Fibroblast of pulmonary artery (primary cell): ENCODE data around the gene UBE2G2.
A peak's percentile ranks its signal among the peaks of the same experiment; 100 is the strongest.

ENCODE experiments used
- DNase-seq: peaks from one replicate; pipeline ENCODE4 v3.0.0-alpha.2; 2010; ENCODE audit warnings: low read depth
- H3K4me3 ChIP-seq: replicated peaks from 2 replicates; pipeline ENCODE4 v1.5.1; 2011; ENCODE audit warnings: low read depth, mild to moderate bottlenecking, control low read depth, low read length, moderate library complexity
- TF ChIP-seq, protein P1 (sequence below): IDR thresholded peaks from 2 replicates; pipeline ENCODE4 v1.5.1; 2011; ENCODE audit warnings: mild to moderate bottlenecking, control low read depth, low read length, inconsistent platforms; ENCODE audit errors: missing control alignments

Gene UBE2G2

DNA sequence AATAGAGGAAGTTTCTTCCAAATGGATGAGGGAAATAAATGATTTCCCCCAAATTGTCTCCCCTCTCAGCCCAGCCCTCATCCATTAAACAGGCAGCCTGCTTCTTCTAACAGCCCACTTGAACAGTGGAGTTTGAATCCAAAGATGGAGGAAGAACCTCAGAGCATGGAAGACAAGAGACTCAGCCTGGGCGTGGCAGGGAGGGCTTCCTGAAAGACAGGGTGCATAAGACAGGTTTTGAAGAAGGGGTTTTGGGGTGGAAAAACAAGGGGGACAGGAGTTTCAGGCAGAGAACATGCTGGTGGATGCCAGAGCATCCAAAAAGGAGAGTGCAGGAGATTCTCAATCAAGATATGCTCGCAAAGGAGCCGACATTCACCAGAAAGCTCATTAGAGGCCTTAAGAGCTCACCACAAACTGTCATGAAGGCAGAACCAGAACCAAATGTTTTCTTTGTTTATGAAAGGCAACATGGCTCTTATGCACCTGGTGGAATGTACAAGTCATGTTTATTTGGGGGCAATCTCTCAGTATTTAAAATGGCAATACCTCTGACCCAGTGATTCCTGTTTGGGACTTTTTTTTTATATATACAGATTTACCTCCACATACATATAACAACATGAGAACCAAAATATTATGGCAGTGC is 63.8 kb downstream of the UBE2G2 start:
- peak; percentile 38 for DNase-seq
- TF ChIP-seq, protein P1, sequence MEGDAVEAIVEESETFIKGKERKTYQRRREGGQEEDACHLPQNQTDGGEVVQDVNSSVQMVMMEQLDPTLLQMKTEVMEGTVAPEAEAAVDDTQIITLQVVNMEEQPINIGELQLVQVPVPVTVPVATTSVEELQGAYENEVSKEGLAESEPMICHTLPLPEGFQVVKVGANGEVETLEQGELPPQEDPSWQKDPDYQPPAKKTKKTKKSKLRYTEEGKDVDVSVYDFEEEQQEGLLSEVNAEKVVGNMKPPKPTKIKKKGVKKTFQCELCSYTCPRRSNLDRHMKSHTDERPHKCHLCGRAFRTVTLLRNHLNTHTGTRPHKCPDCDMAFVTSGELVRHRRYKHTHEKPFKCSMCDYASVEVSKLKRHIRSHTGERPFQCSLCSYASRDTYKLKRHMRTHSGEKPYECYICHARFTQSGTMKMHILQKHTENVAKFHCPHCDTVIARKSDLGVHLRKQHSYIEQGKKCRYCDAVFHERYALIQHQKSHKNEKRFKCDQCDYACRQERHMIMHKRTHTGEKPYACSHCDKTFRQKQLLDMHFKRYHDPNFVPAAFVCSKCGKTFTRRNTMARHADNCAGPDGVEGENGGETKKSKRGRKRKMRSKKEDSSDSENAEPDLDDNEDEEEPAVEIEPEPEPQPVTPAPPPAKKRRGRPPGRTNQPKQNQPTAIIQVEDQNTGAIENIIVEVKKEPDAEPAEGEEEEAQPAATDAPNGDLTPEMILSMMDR: no peak
- no peak overlapping the region for H3K4me3 ChIP-seq

DNA sequence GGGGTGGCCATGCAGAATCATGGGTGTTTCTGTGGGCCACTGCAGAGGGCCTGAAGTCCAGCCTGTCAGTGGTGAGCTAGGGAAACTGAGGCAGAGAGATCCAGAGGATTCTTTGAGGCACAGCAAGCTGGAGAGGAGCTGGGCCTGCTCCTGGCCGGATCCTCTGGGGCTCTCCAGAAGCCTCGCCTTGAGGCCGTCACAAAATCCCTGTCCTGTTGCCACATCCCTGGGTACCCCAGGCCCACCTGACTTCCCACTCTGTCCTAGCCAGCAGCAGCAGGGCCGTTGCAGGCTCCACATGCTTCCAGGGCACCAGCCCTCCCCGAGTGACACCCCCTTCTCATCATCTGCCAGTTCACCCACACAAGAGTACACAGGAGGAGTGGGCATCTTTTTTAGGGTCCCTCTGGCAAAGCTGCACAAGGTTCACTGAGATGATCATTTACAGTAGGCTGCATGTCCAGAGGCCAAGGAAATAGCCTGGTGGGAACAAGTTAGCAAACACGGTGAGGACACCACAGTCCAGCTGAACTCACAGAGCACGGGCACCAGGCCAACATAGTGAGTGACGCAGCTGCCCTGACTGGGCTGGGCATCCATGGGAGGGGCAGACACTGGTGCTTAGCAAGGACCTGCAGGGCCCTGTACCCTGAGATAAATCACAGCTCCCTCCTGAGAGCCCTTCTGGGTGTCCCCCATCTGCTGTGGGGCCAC is 65.2 kb downstream of the UBE2G2 start:
- no peak for DNase-seq
- TF ChIP-seq, protein P1: no peak
- H3K4me3 ChIP-seq: no peak overlapping the region

DNA sequence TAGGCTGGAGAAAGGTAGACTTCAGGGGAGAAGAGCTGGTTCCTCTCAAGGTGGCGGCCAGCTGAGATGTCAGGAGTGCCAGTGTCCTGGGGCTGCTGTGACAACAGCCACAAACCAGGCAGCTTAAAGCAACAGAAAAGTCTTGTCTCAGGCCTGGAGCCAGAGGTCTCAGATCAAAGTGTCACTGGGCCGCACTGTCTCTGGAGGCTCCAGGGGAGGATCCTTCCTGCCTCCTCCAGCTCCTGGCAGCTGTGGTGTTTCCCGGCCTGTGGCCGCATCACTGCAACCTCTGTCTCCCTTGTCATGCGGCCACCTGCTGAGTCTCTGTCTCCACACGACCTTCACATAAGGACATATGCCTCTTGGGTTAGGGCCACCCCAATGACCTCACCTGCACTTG is 65.8 kb downstream of the UBE2G2 start:
- TF ChIP-seq, protein P1: no peak
- no peak overlapping the region for H3K4me3 ChIP-seq
- no peak for DNase-seq

DNA sequence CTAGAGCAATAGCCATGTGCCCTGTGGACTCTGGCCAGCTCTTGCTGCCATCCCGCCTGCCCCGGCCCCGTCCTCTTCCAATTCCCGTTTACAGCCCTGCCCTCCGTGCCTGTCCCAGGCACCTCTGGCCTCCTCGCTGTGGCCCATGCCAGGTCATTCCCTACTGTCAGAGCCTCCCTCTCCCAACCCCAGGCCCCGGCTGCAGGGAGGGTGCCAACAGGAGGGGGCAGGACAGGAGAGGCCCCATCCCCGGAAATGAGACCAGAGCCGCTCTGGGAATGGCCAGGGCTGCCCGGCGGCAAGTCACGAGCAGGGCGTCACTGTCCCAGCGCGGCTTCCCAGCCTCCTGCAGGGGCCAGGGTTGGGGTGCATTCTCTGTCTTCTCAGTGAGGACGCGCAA is 66.8 kb downstream of the UBE2G2 start:
- TF ChIP-seq, protein P1: no peak
- no peak for DNase-seq
- no peak overlapping the region for H3K4me3 ChIP-seq

DNA sequence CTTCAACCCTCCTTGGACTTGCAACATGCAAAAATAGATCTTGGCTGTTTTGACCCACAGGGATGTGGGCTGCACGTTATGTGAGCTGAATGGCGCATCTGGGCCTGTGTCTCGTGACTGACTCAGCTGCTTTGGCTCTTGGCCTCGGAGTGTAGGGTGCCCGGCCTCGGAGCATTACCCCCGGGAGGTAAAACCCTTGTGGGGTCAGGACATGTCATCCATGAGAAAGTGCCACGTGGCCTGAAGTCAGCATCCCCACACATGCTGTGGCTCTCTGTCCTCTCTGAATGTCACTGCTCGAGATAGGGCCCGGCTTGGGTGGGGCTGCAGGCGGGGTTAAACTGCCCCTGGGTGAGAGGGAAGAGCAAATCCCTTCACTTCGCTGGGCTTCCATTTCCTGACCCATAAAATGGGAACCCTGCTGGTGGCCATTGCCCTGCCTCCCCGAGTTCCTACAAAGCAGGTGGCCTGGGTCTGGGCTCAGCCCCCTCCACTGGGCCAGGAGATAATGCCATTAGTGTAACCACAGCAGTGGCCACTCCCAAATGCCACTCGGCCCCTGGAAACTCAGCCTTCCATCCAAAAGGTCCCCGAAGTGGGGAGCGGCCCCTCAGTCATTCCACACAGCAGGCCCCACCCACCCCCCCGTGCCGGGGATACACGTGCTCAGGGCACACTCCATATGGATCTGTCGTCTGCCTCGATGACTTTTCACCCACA is 67.4 kb downstream of the UBE2G2 start:
- DNase-seq: no peak
- H3K4me3 ChIP-seq: no peak overlapping the region
- TF ChIP-seq, protein P1: no peak

GRCh38 chr21:44732956-44733355 is 68.7 kb downstream of the UBE2G2 start:
- DNase-seq: no peak
- no peak overlapping the region for H3K4me3 ChIP-seq
- TF ChIP-seq, protein P1: no peak
